NCI-H146 treated with DMSO at 0.1 percent for 48 hours (cell line): Measurements from ENCODE around the gene HIPK2.
A peak's percentile ranks its signal among the peaks of the same experiment; 100 is the strongest.

Source experiments
- DNase-seq: peaks from one replicate; lab custom pipeline; 2025; ENCODE audit not compliant: unreplicated experiment; lab: John Stamatoyannopoulos, UW

HIPK2 gene

GRCh38 chr7:139737221-139738100 lies 40.3 kb downstream of the HIPK2 start:
- no peak for DNase-seq

GRCh38 chr7:139735912-139736595 lies 41.7 kb downstream of the HIPK2 start:
- DNase-seq, result no peak

- DNase-seq, result no peak
These were observed 42.3 kb downstream of the HIPK2 start for GRCh38 chr7:139735466-139735865.

- DNase-seq, result no peak
These were observed 43.4 kb downstream of the HIPK2 start for GRCh38 chr7:139734395-139734794.

GRCh38 chr7:139733751-139734150 lies 44.0 kb downstream of the HIPK2 start:
- no peak for DNase-seq

GRCh38 chr7:139732471-139733167 lies 45.2 kb downstream of the HIPK2 start:
- DNase-seq, result no peak

- DNase-seq, result no peak
These were observed 45.9 kb downstream of the HIPK2 start for GRCh38 chr7:139731802-139732470.

- DNase-seq, result peak; percentile 58
These were observed 46.8 kb downstream of the HIPK2 start for GRCh38 chr7:139730746-139731612.

- DNase-seq, result no peak
These were observed 49.6 kb downstream of the HIPK2 start for GRCh38 chr7:139728203-139728602.

- no peak for DNase-seq
These were observed 50.6 kb downstream of the HIPK2 start for GRCh38 chr7:139727151-139727705.

- no peak for DNase-seq
These were observed 51.3 kb downstream of the HIPK2 start for GRCh38 chr7:139726485-139726869.

- no peak for DNase-seq
These were observed 51.8 kb downstream of the HIPK2 start for GRCh38 chr7:139725858-139726484.

GRCh38 chr7:139725077-139725476 lies 52.7 kb downstream of the HIPK2 start:
- no peak for DNase-seq

GRCh38 chr7:139722604-139723003 lies 55.2 kb downstream of the HIPK2 start:
- no peak for DNase-seq

- DNase-seq, result no peak
These were observed 56.0 kb downstream of the HIPK2 start for GRCh38 chr7:139721821-139722220.

- no peak for DNase-seq
These were observed 56.4 kb downstream of the HIPK2 start for GRCh38 chr7:139721417-139721816.

- DNase-seq, result no peak
These were observed 57.0 kb downstream of the HIPK2 start for GRCh38 chr7:139720705-139721231.

- DNase-seq, result no peak
These were observed 57.6 kb downstream of the HIPK2 start for GRCh38 chr7:139720186-139720585.

GRCh38 chr7:139718859-139719258 lies 58.9 kb downstream of the HIPK2 start:
- DNase-seq, result no peak
